GM19438 (cell line): ENCODE measurements around the gene NUAK1.

Experiments used
- ATAC-seq: cut with Tn5 transposase; IDR thresholded peaks from one replicate; pipeline ENCODE4 v1.9.1; 2021; ENCODE audit warnings: low read depth; ENCODE audit not compliant: unreplicated experiment

Gene NUAK1

GRCh38 chr12:106015646-106016045 is 123.1 kb downstream of the NUAK1 start:
- no peak for ATAC-seq

DNA sequence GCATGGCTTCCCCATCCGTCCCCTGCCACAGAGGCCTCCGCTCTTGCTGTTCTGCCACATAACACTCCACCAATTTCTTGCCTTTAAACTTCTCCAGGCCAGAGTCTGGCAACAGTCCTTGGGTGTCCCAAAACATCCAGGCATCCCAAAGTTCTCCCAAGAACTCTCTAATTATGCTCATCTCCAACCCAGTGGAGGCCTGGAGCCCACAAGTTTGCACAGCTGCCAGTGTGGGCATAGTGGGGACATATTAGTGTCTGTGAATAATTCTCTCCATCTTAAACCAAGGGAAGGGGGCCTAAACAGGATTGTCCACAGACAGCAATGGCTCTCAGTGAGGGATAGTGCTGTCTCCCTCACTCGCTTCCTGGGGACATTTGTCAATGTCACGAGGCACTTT is 124.8 kb downstream of the NUAK1 start:
- no peak for ATAC-seq
